T-helper 17 cell (primary cell): Measurements from ENCODE around the gene ADAMTSL2. TPM values are rescaled to one million over a fixed set of nuclear protein-coding genes. Genes with fewer than 3 reads are reported as not detected.

Experiments used
- ATAC-seq: fragments of 150-1000 bp; cut with Tn5 transposase; 2 replicates; pipeline ENCODE4 v1.10.0; 2021; ENCODE audit warnings: mild to moderate bottlenecking, moderate library complexity
- DNase-seq, 3 donors: peaks; one replicate each; pipeline versions ENCODE4 v3.0.0 to v3.0.0-alpha.2; 2020 to 2021
- H3K9me3 ChIP-seq: one replicate; pipeline ENCODE4 v1.7.0; 2013; ENCODE audit warnings: low read length, mild to moderate bottlenecking; ENCODE audit not compliant: control insufficient read depth, poor library complexity, severe bottlenecking
- H3K27ac Mint-ChIP-seq: one replicate; pipeline ENCODE4 v1.8.0; 2022; ENCODE audit warnings: mild to moderate bottlenecking, moderate library complexity, mixed read lengths
- H3K27me3 Mint-ChIP-seq: one replicate; pipeline ENCODE4 v1.8.0; 2022; ENCODE audit warnings: mixed read lengths
- H3K36me3 Mint-ChIP-seq: one replicate; pipeline ENCODE4 v1.8.0; 2022; ENCODE audit warnings: low read depth, mixed read lengths
- H3K4me1 Mint-ChIP-seq: one replicate; pipeline ENCODE4 v1.8.0; 2022; ENCODE audit warnings: mild to moderate bottlenecking, mixed read lengths
- H3K4me3 Mint-ChIP-seq: one replicate; pipeline ENCODE4 v1.8.0; 2022; ENCODE audit warnings: mild to moderate bottlenecking, moderate library complexity, mixed read lengths
- total RNA-seq, 4 donors: library from RNA in 2 of 4; stranded (reverse) in 2 of 4; gene quantifications; one replicate each; pipeline ENCODE4 v1.2.3 and lab custom pipeline; 2022 to 2026

Gene ADAMTSL2
- total RNA-seq, 2 donors from 2014 or later: not detected

GRCh38 chr9:133594310-133594709 lies 59.8 kb downstream of the ADAMTSL2 start:
- no peak overlapping the region for H3K4me3 Mint-ChIP-seq
- DNase-seq: no peak

DNA sequence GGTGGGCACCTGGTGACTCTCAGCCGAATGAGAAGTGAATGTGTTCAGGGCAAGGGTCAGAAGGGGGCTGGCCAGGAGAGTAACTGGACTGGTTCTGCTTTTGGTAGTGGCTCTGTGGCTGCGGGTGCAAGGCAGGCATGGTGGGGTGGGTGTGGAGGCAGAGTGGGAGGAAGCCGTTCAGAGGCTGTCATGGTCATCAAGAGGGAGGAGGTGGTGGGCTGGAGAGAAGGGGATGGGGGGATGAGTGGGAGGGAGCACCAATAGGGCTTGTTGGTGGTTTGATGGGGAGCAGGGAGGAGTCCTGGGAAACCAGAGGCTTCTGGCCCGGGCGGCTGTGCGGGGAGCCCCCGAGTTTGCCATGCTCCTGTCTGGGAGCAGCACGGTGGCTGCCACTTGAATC lies 61.4 kb downstream of the ADAMTSL2 start:
- no peaks in the 10 kb centered on the region for H3K4me1 Mint-ChIP-seq
- H3K4me3 Mint-ChIP-seq: no peak overlapping the region
- DNase-seq (no peak), ATAC-seq (no peak)
- H3K9me3 ChIP-seq: peaks cover 3% of the 10 kb centered on the region
- H3K27ac Mint-ChIP-seq: no peak overlapping the region
- peaks cover 5% of the 10 kb centered on the region for H3K27me3 Mint-ChIP-seq
- no peaks in the 10 kb centered on the region for H3K36me3 Mint-ChIP-seq

More at GRCh38 chr9:133594310-133594709, 59.8 kb downstream of the ADAMTSL2 start:
- Mint-ChIP-seq H3K27me3 (peaks cover 5% of the 10 kb centered on the region), H3K36me3 (no peaks in the 10 kb centered on the region), H3K27ac (no peak overlapping the region), H3K4me1 (no peaks in the 10 kb centered on the region)
- ATAC-seq: no peak
- H3K9me3 ChIP-seq: peaks cover 3% of the 10 kb centered on the region

DNA sequence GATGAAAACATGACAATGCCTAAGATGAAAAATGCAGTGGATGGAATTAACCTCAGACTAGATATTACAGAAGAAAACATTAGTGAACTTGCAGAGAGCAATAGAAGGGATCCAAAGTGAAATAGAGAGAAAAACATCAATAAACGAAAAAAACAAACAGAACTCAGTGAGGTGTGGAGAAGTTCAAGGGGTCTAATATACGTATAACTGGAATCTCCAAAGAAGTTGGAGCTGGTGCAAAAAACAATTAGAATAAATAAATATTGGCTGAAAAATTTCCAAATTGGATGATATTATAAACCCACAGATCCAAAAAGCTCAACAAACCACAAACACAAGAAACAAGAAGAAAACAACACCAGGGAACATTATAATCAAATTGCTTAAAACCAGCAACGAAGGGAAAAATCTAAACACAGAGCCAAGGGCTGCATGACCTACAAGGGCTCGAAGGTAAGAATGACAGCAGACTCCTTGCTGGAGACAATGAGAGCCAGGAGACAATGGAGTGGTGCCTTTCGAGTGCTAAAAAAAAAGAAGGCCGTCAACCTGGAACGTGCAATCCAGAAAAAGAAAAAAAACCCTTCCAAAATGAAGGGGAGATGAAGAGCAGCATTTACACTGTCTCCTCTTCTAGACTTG lies 62.9 kb downstream of the ADAMTSL2 start:
- no peak for DNase-seq
- ATAC-seq: no peak
- no peak overlapping the region for H3K27ac Mint-ChIP-seq
- no peaks in the 10 kb centered on the region for H3K4me1 Mint-ChIP-seq
- H3K36me3 Mint-ChIP-seq: no peaks in the 10 kb centered on the region
- H3K27me3 Mint-ChIP-seq: peaks cover 5% of the 10 kb centered on the region
- H3K9me3 ChIP-seq: peaks cover 3% of the 10 kb centered on the region
- no peak overlapping the region for H3K4me3 Mint-ChIP-seq

DNA sequence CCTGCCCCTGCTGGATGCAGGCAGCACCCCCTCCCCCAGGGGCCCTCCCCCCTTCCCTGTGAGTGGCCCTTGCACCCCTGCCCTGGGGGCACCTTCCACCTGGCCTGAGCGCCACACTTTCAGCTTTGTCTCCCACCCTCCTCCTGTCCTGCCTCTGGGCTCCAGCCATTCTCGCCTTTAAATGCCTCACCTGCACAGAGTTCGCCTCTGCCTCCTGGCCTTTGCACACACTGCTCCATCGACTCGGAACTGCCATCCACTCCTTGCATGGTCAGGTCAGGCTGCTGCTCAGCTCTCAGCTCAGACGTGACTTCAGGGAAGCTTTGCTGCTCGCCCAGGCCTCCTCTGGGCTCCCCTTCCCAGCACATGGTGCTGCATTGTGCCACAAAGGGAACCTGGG lies 64.5 kb downstream of the ADAMTSL2 start:
- H3K4me3 Mint-ChIP-seq: no peak overlapping the region
- ATAC-seq: no peak
- no peak overlapping the region for H3K27ac Mint-ChIP-seq
- H3K27me3 Mint-ChIP-seq: peaks cover 3% of the 10 kb centered on the region
- H3K4me1 Mint-ChIP-seq: no peaks in the 10 kb centered on the region
- H3K36me3 Mint-ChIP-seq: no peaks in the 10 kb centered on the region
- DNase-seq: no peak
- peaks cover 3% of the 10 kb centered on the region for H3K9me3 ChIP-seq

DNA sequence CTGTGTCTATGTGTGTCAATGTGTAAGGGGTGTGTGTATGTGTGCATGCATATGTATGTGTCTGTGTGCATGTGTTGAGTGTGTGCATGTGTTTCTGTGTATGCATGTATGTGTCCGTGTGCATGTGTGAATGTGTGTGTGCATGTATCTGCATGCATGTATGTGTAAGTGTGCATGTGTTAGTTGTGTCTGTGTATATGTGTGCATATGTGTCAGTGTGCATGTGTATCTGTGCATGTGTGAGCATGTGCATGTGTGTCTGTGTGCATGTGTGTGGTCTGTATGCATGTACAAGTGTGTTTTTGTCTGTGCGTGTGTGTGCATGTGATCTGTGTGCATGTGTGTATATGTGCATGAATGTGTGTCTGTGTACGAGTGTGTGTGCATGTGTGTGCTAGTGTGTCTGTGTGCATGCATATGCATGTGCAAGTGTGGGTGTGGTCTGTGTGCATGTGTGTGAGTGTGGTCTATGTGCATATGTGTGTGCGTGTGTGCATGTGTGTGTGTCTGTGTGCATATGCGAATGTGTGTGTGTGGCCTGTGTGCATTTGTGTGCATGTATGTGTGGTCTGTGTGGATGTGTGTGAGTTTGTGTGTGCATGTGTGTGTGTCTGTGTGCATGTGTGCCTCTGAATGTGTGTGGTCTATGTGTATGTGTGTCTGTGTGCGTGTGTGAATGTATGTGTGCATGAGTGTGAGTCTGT lies 65.1 kb downstream of the ADAMTSL2 start:
- Mint-ChIP-seq H3K4me1 (peaks cover 2% of the 10 kb centered on the region), H3K27ac (no peak overlapping the region), H3K36me3 (no peaks in the 10 kb centered on the region), H3K4me3 (no peak overlapping the region), H3K27me3 (peaks cover 6% of the 10 kb centered on the region)
- DNase-seq (no peak), ATAC-seq (no peak)
- H3K9me3 ChIP-seq: peaks cover 3% of the 10 kb centered on the region

DNA sequence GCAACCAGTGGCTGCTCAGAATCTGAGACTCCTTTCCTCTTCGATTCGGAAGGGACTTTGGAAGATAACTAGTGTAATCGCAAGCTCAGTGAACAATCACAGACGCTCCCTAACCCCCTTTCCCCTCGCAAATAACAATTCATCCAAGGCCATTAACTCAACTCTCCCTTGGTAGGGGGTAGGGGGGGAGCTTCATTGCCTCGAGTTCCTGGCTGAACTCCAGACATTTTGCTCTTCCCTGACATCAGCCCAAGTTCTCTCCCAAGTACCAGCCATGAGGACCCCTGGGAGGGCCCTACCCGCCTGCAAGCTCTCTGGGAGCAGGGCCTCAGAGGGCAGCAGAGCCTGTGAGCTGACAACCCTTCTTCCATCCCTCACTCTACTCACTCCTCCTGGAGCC lies 66.2 kb downstream of the ADAMTSL2 start:
- Mint-ChIP-seq H3K36me3 (no peaks in the 10 kb centered on the region), H3K4me1 (peaks cover 5% of the 10 kb centered on the region), H3K4me3 (no peak overlapping the region), H3K27me3 (peaks cover 13% of the 10 kb centered on the region), H3K27ac (no peak overlapping the region)
- H3K9me3 ChIP-seq: peaks cover 3% of the 10 kb centered on the region
- ATAC-seq (no peak), DNase-seq (no peak)

- DNase-seq (no peak), ATAC-seq (no peak)
- H3K36me3 Mint-ChIP-seq: no peaks in the 10 kb centered on the region
- H3K9me3 ChIP-seq: peaks cover 3% of the 10 kb centered on the region
- H3K27me3 Mint-ChIP-seq: peaks cover 23% of the 10 kb centered on the region
- peaks cover 5% of the 10 kb centered on the region for H3K4me1 Mint-ChIP-seq
- no peak overlapping the region for H3K27ac Mint-ChIP-seq
- H3K4me3 Mint-ChIP-seq: no peak overlapping the region
These were observed 67.2 kb downstream of the ADAMTSL2 start for GRCh38 chr9:133601746-133602145.

- peaks cover 28% of the 10 kb centered on the region for H3K27me3 Mint-ChIP-seq
- H3K36me3 Mint-ChIP-seq: no peaks in the 10 kb centered on the region
- H3K4me3 Mint-ChIP-seq: no peak overlapping the region
- no peak for DNase-seq
- no peak overlapping the region for H3K27ac Mint-ChIP-seq
- no peaks in the 10 kb centered on the region for H3K9me3 ChIP-seq
- peaks cover 5% of the 10 kb centered on the region for H3K4me1 Mint-ChIP-seq
- ATAC-seq: no peak
These were observed 67.8 kb downstream of the ADAMTSL2 start for GRCh38 chr9:133602277-133602676.

- H3K36me3 Mint-ChIP-seq: no peaks in the 10 kb centered on the region
- H3K27ac Mint-ChIP-seq: no peak overlapping the region
- H3K27me3 Mint-ChIP-seq: peaks cover 39% of the 10 kb centered on the region
- H3K4me3 Mint-ChIP-seq: no peak overlapping the region
- no peaks in the 10 kb centered on the region for H3K9me3 ChIP-seq
- peaks cover 5% of the 10 kb centered on the region for H3K4me1 Mint-ChIP-seq
- no peak for DNase-seq
- no peak for ATAC-seq
These were observed 68.8 kb downstream of the ADAMTSL2 start for GRCh38 chr9:133603135-133603927.

DNA sequence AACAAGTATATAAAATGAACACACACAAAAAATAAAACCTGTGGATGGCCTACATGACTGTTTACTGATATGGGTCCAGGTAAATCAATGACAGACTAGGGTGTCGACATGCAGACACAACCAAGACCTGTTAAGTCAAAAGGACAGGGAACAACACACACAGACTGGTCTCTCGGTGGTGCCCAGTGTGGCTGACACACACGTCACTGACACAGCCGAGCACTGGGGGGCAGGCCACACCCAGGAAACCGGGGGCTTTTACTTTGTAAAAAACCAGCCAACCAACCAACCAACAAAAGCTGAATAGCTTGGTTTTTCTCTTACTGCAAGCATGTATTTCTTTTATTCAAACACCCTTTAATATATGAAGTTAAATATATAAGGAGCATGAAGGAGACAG lies 69.7 kb downstream of the ADAMTSL2 start:
- no peak for ATAC-seq
- peaks cover 41% of the 10 kb centered on the region for H3K27me3 Mint-ChIP-seq
- no peak overlapping the region for H3K27ac Mint-ChIP-seq
- peaks cover 5% of the 10 kb centered on the region for H3K4me1 Mint-ChIP-seq
- DNase-seq: no peak
- no peaks in the 10 kb centered on the region for H3K36me3 Mint-ChIP-seq
- no peaks in the 10 kb centered on the region for H3K9me3 ChIP-seq
- H3K4me3 Mint-ChIP-seq: no peak overlapping the region

DNA sequence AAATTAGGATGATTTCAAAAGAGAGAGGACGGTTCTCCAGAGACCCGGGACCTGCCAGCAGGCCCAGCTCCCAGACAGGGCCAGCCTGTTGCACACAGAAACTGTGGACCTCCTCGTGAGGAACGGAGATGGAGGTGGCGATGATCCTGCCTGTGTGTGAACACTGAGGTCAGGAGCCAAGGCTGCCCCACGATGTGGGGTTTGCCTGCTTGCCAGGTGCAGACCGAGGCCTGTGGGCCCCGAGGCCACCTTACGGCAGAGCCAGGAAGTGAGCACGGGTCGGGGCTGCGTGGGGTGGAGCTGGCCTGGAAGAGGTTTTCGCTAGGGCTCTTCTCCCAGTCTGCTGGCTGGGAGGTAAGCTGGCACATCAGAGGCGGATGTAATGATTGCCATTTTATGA lies 70.4 kb downstream of the ADAMTSL2 start:
- Mint-ChIP-seq H3K27ac (no peak overlapping the region), H3K27me3 (peaks cover 46% of the 10 kb centered on the region), H3K36me3 (no peaks in the 10 kb centered on the region), H3K4me1 (peaks cover 5% of the 10 kb centered on the region), H3K4me3 (no peak overlapping the region)
- no peak for ATAC-seq
- no peak for DNase-seq
- H3K9me3 ChIP-seq: no peaks in the 10 kb centered on the region

DNA sequence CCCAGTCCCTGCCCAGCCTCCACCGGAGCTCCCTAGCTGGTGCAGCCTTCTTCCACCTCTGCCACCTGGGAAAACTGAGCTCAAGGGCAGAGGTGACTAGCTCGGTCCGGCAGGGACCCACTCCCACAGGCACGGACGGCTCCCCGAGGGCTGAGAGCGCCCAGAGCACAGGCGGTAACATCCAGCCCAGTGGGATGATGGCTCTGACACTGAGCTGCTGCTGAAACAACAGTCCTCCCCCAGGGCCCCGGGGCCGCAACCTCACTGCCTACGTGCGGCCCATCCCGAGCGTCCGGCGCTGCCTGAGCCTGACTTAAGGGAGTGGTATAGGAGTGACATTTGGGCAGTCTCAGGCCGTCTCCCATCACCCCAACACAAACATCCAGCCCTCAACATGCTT lies 70.9 kb downstream of the ADAMTSL2 start:
- DNase-seq (no peak), ATAC-seq (no peak)
- Mint-ChIP-seq H3K4me1 (peaks cover 5% of the 10 kb centered on the region), H3K4me3 (no peak overlapping the region), H3K36me3 (no peaks in the 10 kb centered on the region), H3K27me3 (peaks cover 52% of the 10 kb centered on the region), H3K27ac (no peak overlapping the region)
- H3K9me3 ChIP-seq: no peaks in the 10 kb centered on the region

- no peak overlapping the region for H3K4me3 Mint-ChIP-seq
- H3K27me3 Mint-ChIP-seq: peaks cover 58% of the 10 kb centered on the region
- ATAC-seq (no peak), DNase-seq (no peak)
- peaks cover 5% of the 10 kb centered on the region for H3K4me1 Mint-ChIP-seq
- no peak overlapping the region for H3K27ac Mint-ChIP-seq
- H3K36me3 Mint-ChIP-seq: no peaks in the 10 kb centered on the region
- H3K9me3 ChIP-seq: no peaks in the 10 kb centered on the region
These were observed 71.6 kb downstream of the ADAMTSL2 start for GRCh38 chr9:133605856-133606707.
